ENCODE results near the gene TMEM132C. TPM values are rescaled to one million over a fixed set of nuclear protein-coding genes. Genes with fewer than 3 reads are reported as not detected.

The TMEM132C gene
- total and polyA plus RNA-seq, 2 of the 13 experiments (the other 11 are each of a cell fraction or from before 2014, with no cell fraction given): not detected

DNA sequence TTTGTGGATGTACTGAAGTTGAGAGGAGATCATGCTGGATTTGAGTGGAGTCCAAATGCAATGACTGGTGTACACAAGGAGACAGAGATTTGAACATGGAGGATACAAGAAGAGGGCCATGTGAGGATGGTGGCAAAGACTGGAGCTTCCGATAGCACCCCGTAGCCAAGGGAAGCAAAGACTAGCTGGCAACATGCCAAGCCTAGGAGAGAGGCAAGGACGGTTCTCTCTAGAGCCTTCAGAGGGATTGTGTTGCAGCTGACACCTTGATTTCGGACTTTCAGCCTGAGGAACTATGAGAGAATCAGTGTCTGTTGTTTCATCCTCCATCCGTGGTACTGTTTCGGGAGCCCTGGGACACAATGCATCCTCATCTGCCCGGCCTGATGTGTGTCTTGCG lies 354.3 kb downstream of the TMEM132C start:
- no peak for DNase-seq (ENCODE audit: low spot score)
- no peak for FAIRE-seq
- no peak for ATAC-seq
- no TSS peak for BruUV-seq (replicated peaks)
- ChIA-PET POLR2A (no interaction called here), CTCF (ENCODE audit: low intra/inter-chr PET ratio, low total read pairs) (no interaction called here)
- H3K9ac ChIP-seq (ENCODE audit: insufficient read depth, low read depth, low read length): no peak overlapping the region
- no peak overlapping the region for H3K4me2 ChIP-seq (ENCODE audit: low read depth, low read length)
- H2AFZ ChIP-seq (ENCODE audit: low read length): no peak overlapping the region
- no peaks in the 10 kb centered on the region for H3K36me3 ChIP-seq (replicated peaks in 1 of 2; ENCODE audit: control insufficient read depth in 1 of 2, insufficient read depth in 2 of 2, low read length in 2 of 2)
- H3K9me3 ChIP-seq (ENCODE audit: low read length): no peaks in the 10 kb centered on the region
- in situ Hi-C loops (cut with HindIII; ENCODE audit: extremely low pct_ligation_motif_present, low pct_unique_long_range_greater_than_20kb) (no loop called here), intact Hi-C loops (cut with micrococcal nuclease; ENCODE audit: unreplicated experiment) (no loop called here)
- H3K27ac ChIP-seq (ENCODE audit: extremely low read length, insufficient read depth, low read length): no peak overlapping the region
- 17% methylated on average over 5 of the region's 8 CpGs for WGBS (ENCODE audit: low lambda C conversion rate)
- H3K79me2 ChIP-seq (ENCODE audit: insufficient read depth, low read length): no peaks in the 10 kb centered on the region
- H4K20me1 ChIP-seq (ENCODE audit: insufficient read depth, low read length): no peaks in the 10 kb centered on the region
- no peak overlapping the region for H3K4me3 ChIP-seq (replicated peaks in 1 of 3; ENCODE audit: insufficient read depth in 1 of 3, low read depth in 2 of 3, low read length in 3 of 3)
- no peaks in the 10 kb centered on the region for H3K4me1 ChIP-seq (ENCODE audit: insufficient read depth, low read length)
- no peak for TF ChIP-seq ATF7-NPFF (CRISPR knock-in tag; IDR thresholded peaks at IDR 0.05; ENCODE audit: low read depth)
- TF ChIP-seq ZNF234 (CRISPR knock-in tag; conservative IDR thresholded peaks at IDR 0.05): no peak
- peak; percentile 79 for TF ChIP-seq LCORL (IDR thresholded peaks at IDR 0.05)
- TF ChIP-seq LCORL (CRISPR knock-in tag; IDR thresholded peaks at IDR 0.05): no peak
- TF ChIP-seq, protein P1, sequence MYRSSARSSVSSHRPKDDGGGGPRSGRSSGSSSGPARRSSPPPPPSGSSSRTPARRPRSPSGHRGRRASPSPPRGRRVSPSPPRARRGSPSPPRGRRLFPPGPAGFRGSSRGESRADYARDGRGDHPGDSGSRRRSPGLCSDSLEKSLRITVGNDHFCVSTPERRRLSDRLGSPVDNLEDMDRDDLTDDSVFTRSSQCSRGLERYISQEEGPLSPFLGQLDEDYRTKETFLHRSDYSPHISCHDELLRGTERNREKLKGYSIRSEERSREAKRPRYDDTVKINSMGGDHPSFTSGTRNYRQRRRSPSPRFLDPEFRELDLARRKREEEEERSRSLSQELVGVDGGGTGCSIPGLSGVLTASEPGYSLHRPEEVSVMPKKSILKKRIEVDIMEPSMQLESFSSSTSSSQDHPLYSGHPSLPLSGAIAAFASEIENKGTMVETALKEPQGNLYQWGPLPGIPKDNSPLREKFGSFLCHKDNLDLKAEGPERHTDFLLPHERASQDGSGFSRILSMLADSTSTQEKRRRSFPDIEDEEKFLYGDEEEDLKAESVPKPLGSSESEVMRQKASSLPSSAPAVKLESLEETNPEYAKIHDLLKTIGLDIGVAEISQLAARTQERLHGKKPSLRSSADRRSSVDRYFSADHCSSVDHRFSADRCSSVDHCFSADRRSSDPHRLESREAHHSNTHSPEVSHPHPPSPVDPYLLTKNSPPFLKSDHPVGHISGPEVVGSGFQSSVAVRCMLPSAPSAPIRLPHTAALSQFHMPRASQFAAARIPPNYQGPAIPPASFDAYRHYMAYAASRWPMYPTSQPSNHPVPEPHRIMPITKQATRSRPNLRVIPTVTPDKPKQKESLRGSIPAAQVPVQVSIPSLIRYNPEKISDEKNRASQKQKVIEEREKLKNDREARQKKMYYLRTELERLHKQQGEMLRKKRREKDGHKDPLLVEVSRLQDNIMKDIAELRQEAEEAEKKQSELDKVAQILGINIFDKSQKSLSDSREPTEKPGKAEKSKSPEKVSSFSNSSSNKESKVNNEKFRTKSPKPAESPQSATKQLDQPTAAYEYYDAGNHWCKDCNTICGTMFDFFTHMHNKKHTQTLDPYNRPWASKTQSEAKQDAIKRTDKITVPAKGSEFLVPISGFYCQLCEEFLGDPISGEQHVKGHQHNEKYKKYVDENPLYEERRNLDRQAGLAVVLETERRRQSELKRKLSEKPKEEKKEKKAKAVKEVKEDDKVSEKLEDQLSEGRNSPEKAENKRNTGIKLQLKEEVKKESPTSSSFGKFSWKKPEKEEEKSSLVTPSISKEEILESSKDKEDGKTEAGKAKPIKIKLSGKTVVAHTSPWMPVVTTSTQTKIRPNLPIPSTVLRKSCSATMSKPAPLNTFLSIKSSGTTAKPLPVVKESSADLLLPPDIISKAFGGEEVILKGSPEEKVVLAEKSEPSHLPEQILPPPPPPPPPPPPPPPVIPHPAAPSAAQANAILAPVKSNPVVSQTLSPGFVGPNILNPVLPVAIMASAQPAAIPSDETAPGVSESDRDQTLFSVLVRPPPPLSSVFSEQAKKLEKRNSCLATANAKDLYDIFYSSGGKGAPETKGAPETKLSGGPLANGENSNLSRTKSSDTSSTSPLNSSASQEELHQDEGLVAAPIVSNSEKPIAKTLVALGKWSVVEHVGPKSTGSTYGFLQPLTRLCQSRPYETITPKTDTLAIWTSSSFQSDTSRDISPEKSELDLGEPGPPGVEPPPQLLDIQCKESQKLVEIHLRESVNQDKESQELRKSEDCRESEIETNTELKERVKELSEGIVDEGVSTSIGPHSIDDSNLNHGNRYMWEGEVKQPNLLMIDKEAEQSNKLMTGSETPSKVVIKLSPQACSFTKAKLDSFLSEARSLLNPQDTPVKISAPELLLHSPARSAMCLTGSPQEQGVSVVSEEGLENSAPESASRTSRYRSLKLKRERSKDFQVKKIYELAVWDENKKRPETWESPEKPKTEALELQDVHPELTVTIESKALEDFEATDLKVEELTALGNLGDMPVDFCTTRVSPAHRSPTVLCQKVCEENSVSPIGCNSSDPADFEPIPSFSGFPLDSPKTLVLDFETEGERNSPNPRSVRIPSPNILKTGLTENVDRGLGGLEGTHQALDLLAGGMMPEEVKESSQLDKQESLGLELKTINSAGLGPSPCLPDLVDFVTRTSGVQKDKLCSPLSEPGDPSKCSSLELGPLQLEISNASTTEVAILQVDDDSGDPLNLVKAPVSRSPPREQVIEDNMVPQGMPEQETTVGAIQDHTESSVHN (CRISPR knock-in tag; IDR thresholded peaks at IDR 0.05): no peak
- no peak for TF ChIP-seq CENPX (CRISPR knock-in tag; IDR thresholded peaks at IDR 0.05)
- no peak for TF ChIP-seq SMC3 (IDR thresholded peaks at IDR 0.05; ENCODE audit: low read length)
- 0 out of 5 replicates have a peak, but pooled peaks cover 0 to 3% of the 10 kb centered on the region in 2 experiments for H3K27me3 ChIP-seq (ENCODE audit: control insufficient read depth in 1 of 2, insufficient read depth in 2 of 2, low read length in 2 of 2)
